Peyer's patch (tissue), 4 donors: ENCODE measurements around the gene CNTN5. TPM values are rescaled to one million over a fixed set of nuclear protein-coding genes. Genes with fewer than 3 reads are reported as not detected.

Experiments used
- DNase-seq, 3 donors: peaks; one replicate each; pipeline ENCODE4 v3.0.0-alpha.2; 2017 to 2019
- H3K27ac ChIP-seq, 4 donors: fragments of 200-600 bp; sonication (generic); one replicate each; pipeline ENCODE4 v1.5.1; 2016 to 2019
- H3K27me3 ChIP-seq, 2 donors: fragments of 200-600 bp; sonication (generic); one replicate each; pipeline ENCODE4 v1.5.1; 2019
- H3K36me3 ChIP-seq, 3 donors: fragments of 200-600 bp; sonication (generic); one replicate each; pipeline ENCODE4 v1.5.1; 2016 to 2019
- H3K4me1 ChIP-seq, 4 donors: fragments of 200-600 bp; sonication (generic); one replicate each; pipeline ENCODE4 v1.5.1; 2016 to 2019
- H3K4me3 ChIP-seq, 4 donors: fragments of 200-600 bp; sonication (generic); 1 replicate in 3 of 4; 2 replicates in 1 of 4; pipeline ENCODE4 v1.5.1; 2016 to 2019; ENCODE audit warnings: mild to moderate bottlenecking in 1 of 4
- H3K9me3 ChIP-seq, 4 donors: fragments of 200-600 bp; sonication (generic); one replicate each; pipeline ENCODE4 v1.5.1; 2016 to 2019; ENCODE audit warnings: mild to moderate bottlenecking in 1 of 4
- POLR2A ChIP-seq, 2 donors: fragments of 450-650 bp; IDR thresholded peaks; one replicate each; pipeline ENCODE4 v1.5.1; 2017; ENCODE audit warnings: antibody characterized with exemption in 2 of 2, mild to moderate bottlenecking in 2 of 2, moderate library complexity in 2 of 2
- total RNA-seq, 4 donors: library from RNA; depleted of rRNA; stranded (reverse); fragments of >200 nt; gene quantifications; one replicate each; pipeline ENCODE4 v1.1.0, GENCODE V29; 2016
- TF ChIP-seq, protein P1 (sequence below), 6 experiments: fragments of 450-650 bp in 4 of 6; fragments of 200-600 bp in 2 of 6; sonication (generic) in 1 of 6; IDR thresholded peaks; one replicate each; pipeline ENCODE4 v1.5.1; 2017 to 2019; ENCODE audit warnings: antibody characterized with exemption in 6 of 6, mild to moderate bottlenecking in 3 of 6, moderate library complexity in 1 of 6

CNTN5 gene
- total RNA-seq, 4 donors from 2014 or later: not detected

DNA sequence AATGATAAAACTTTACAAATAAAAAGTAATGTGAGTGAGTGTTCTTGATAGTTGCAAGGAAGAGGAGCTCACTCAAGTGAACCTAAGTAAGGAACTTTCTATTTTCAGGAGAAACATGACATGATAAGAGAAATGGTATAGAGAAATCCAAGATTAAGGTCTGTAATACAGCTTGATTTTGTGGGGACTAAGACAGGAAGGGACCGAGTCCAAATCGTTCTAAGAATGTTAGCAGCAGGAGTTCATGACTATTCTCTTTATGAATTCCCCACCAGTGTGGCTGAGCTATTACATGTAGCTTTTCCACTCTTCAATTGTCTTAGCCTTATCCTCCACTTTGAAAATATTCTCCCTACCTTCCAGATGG lies 967.7 kb downstream of the CNTN5 start:
- no peaks in the 10 kb centered on the region for H3K9me3 ChIP-seq
- no peak for DNase-seq
- no peaks in the 10 kb centered on the region for H3K36me3 ChIP-seq
- H3K27me3 ChIP-seq: no peaks in the 10 kb centered on the region
- H3K4me3 ChIP-seq: no peak overlapping the region
- no peaks in the 10 kb centered on the region for H3K4me1 ChIP-seq
- TF ChIP-seq, protein P1, sequence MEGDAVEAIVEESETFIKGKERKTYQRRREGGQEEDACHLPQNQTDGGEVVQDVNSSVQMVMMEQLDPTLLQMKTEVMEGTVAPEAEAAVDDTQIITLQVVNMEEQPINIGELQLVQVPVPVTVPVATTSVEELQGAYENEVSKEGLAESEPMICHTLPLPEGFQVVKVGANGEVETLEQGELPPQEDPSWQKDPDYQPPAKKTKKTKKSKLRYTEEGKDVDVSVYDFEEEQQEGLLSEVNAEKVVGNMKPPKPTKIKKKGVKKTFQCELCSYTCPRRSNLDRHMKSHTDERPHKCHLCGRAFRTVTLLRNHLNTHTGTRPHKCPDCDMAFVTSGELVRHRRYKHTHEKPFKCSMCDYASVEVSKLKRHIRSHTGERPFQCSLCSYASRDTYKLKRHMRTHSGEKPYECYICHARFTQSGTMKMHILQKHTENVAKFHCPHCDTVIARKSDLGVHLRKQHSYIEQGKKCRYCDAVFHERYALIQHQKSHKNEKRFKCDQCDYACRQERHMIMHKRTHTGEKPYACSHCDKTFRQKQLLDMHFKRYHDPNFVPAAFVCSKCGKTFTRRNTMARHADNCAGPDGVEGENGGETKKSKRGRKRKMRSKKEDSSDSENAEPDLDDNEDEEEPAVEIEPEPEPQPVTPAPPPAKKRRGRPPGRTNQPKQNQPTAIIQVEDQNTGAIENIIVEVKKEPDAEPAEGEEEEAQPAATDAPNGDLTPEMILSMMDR (IDR thresholded peaks at IDR 0.05): no peak
- TF ChIP-seq POLR2A (IDR thresholded peaks at IDR 0.05): no peak
- H3K27ac ChIP-seq: no peak overlapping the region

DNA sequence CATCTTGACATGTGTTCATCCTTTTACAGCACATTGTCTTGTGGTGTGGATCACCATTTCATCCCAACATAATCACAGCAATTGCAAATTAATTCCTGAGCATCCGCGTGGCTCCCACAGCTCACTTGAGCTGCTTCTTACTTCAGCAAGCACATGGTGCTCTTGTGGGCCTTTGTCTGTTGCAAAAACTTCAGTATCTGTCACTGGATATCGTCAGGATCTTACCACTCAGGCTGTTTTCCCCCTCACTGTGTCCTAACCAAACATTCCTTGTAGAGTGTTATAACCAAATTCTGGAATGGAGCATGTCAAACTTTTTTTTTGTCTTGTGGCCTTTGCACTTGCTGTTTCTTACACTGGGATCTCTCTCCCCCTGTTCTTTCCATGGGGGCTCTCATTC lies 983.2 kb downstream of the CNTN5 start:
- TF ChIP-seq, protein P1 (IDR thresholded peaks at IDR 0.05): no peak
- no peak for TF ChIP-seq POLR2A (IDR thresholded peaks at IDR 0.05)
- Histone ChIP-seq H3K27me3 (no peaks in the 10 kb centered on the region), H3K4me3 (no peak overlapping the region), H3K4me1 (no peaks in the 10 kb centered on the region), H3K36me3 (no peaks in the 10 kb centered on the region), H3K27ac (no peak overlapping the region), H3K9me3 (no peaks in the 10 kb centered on the region)
- no peak for DNase-seq

DNA sequence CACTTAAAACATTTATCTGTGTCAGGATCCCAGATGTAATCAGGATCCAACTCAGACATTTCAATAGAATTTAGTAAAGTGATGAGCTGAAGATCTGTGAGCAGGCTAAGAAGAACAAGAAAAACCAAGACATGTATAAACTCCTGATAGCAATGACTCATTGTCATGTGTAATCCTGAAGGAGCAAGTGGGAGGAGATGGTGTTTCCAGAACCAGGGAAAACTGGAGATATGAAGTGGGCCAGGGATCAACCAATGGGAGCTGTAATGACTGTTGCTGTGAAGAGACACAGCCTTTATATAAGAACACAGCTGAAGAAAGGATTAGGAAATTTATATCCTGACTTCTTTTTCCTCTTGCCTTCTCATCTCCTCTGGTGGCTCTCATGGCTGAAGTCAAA lies 983.8 kb downstream of the CNTN5 start:
- no peak for TF ChIP-seq POLR2A (IDR thresholded peaks at IDR 0.05)
- TF ChIP-seq, protein P1 (IDR thresholded peaks at IDR 0.05): no peak
- Histone ChIP-seq H3K27ac (no peak overlapping the region), H3K4me1 (no peaks in the 10 kb centered on the region), H3K4me3 (no peak overlapping the region), H3K27me3 (no peaks in the 10 kb centered on the region), H3K36me3 (no peaks in the 10 kb centered on the region), H3K9me3 (no peaks in the 10 kb centered on the region)
- no peak for DNase-seq

DNA sequence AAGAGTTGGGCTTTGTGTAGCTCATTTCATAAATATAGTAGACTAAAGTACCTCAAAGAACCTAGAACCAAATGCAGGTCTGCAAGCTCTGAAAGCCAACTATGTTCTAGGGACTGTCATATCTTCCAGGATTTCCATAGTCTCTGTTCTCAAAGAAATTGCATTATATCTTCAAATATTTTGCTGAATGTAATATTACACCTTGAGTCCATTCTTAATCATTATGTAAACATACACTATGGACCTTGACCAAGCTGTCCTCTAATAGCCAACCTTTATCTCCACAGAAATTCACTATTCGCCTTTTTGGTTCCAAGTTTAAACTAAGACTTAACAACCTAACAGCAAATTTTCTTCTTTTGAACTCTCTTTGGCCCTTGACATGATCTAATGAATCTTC lies 987.7 kb downstream of the CNTN5 start:
- TF ChIP-seq, protein P1 (IDR thresholded peaks at IDR 0.05): no peak
- TF ChIP-seq POLR2A (IDR thresholded peaks at IDR 0.05): no peak
- no peak for DNase-seq
- Histone ChIP-seq H3K27ac (no peak overlapping the region), H3K4me1 (no peaks in the 10 kb centered on the region), H3K4me3 (no peak overlapping the region), H3K36me3 (no peaks in the 10 kb centered on the region), H3K9me3 (no peaks in the 10 kb centered on the region), H3K27me3 (no peaks in the 10 kb centered on the region)

DNA sequence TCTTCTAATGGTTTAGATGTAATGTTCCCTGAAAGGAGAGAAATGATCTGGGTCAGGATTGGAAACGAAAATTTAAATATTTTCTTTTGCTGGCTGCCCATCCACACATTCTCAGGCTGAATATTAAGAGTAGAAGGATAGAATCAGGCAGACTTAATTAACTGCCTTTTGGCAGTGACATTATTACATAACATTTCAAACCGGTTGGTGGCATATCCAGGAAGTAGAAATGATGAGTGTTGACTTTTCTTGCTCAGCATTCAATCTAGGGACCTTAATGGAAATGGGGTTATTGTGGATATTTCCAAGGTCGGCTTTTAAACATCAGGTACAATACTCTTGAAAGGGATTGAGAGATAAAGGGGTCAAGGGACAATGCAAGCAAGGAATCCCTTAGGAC lies 989.0 kb downstream of the CNTN5 start:
- no peaks in the 10 kb centered on the region for H3K27me3 ChIP-seq
- TF ChIP-seq, protein P1 (IDR thresholded peaks at IDR 0.05): no peak
- TF ChIP-seq POLR2A (IDR thresholded peaks at IDR 0.05): no peak
- no peak overlapping the region for H3K27ac ChIP-seq

DNA sequence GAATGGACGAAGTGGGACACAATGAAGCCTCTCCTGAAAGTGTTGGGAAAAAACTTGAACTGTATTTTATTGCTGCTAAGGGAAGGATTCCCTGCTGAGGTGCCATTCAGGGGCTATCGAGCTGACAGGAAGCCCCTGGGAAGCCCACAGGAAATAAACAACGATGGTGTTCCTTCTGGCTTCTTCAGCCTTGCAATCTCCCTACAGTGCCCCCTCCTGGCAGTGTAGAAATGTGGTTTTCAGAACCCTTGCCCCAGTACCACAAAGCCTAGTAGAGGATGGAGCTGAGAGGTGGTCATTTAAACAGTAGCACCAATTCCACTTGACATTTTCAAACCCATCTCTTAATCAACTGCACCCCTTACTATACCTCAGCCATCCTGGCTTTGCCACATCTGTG lies 989.6 kb downstream of the CNTN5 start:
- no peaks in the 10 kb centered on the region for H3K4me1 ChIP-seq
- TF ChIP-seq, protein P1 (IDR thresholded peaks at IDR 0.05): no peak
- no peak for TF ChIP-seq POLR2A (IDR thresholded peaks at IDR 0.05)
- no peak for DNase-seq
- no peaks in the 10 kb centered on the region for H3K9me3 ChIP-seq
- no peak overlapping the region for H3K4me3 ChIP-seq
- no peaks in the 10 kb centered on the region for H3K36me3 ChIP-seq
- H3K27ac ChIP-seq: no peak overlapping the region
- no peaks in the 10 kb centered on the region for H3K27me3 ChIP-seq

More for the DNA sequence above, 989.0 kb downstream of the CNTN5 start:
- no peak for DNase-seq
- no peaks in the 10 kb centered on the region for H3K36me3 ChIP-seq
- H3K4me3 ChIP-seq: no peak overlapping the region
- no peaks in the 10 kb centered on the region for H3K9me3 ChIP-seq
- no peaks in the 10 kb centered on the region for H3K4me1 ChIP-seq
